ENCODE measurements around the gene IL16.

- TF ChIP-seq TARDBP (IDR thresholded peaks at IDR 0.05) (no peak), PKNOX1 (IDR thresholded peaks at IDR 0.05) (no peak), SP1 (IDR thresholded peaks at IDR 0.05) (no peak), ELF4 (IDR thresholded peaks at IDR 0.05) (no peak)
Observed at GRCh38 chr15:81309647-81310450, 113.2 kb downstream of the IL16 start.
